ENCODE results near the gene THEM5.

Gene THEM5

GRCh38 chr1:151871284-151872030 is 17.9 kb upstream of the THEM5 start:
- no peaks in the 10 kb centered on the region for H3K27me3 ChIP-seq (replicated peaks; ENCODE audit: control insufficient read depth, insufficient read depth, low read length, poor library complexity, severe bottlenecking)
- H3K36me3 ChIP-seq (ENCODE audit: control insufficient read depth, insufficient read depth, low read length) = peaks cover 7% of the 10 kb centered on the region
- H3K27ac ChIP-seq (ENCODE audit: insufficient read depth, low read length, poor library complexity, severe bottlenecking) = no peak overlapping the region
- DNase-seq = no peak
- H3K9me3 ChIP-seq (ENCODE audit: control insufficient read depth, low read length) = no peaks in the 10 kb centered on the region
- no peaks in the 10 kb centered on the region for H3K4me1 ChIP-seq (ENCODE audit: control insufficient read depth, insufficient read depth, low read length, poor library complexity, severe bottlenecking)
- no peak overlapping the region for H3K4me3 ChIP-seq (ENCODE audit: insufficient read depth, low read depth, low read length, poor library complexity, severe bottlenecking)

- Histone ChIP-seq H3K36me3 (ENCODE audit: control insufficient read depth, insufficient read depth, low read length) (peaks cover under 1% of the 10 kb centered on the region), H3K27me3 (replicated peaks; ENCODE audit: control insufficient read depth, insufficient read depth, low read length, poor library complexity, severe bottlenecking) (no peaks in the 10 kb centered on the region), H3K9me3 (ENCODE audit: control insufficient read depth, low read length) (no peaks in the 10 kb centered on the region), H3K27ac (ENCODE audit: insufficient read depth, low read length, poor library complexity, severe bottlenecking) (no peak overlapping the region), H3K4me1 (ENCODE audit: control insufficient read depth, insufficient read depth, low read length, poor library complexity, severe bottlenecking) (no peaks in the 10 kb centered on the region), H3K4me3 (ENCODE audit: insufficient read depth, low read depth, low read length, poor library complexity, severe bottlenecking) (no peak overlapping the region)
- DNase-seq = no peak
These were observed 15.0 kb upstream of the THEM5 start for GRCh38 chr1:151868486-151868885.

GRCh38 chr1:151867765-151868411 is 14.4 kb upstream of the THEM5 start:
- H3K27me3 ChIP-seq (replicated peaks; ENCODE audit: control insufficient read depth, insufficient read depth, low read length, poor library complexity, severe bottlenecking) = no peaks in the 10 kb centered on the region
- no peaks in the 10 kb centered on the region for H3K4me1 ChIP-seq (ENCODE audit: control insufficient read depth, insufficient read depth, low read length, poor library complexity, severe bottlenecking)
- H3K9me3 ChIP-seq (ENCODE audit: control insufficient read depth, low read length) = no peaks in the 10 kb centered on the region
- no peak for DNase-seq
- no peaks in the 10 kb centered on the region for H3K36me3 ChIP-seq (ENCODE audit: control insufficient read depth, insufficient read depth, low read length)
- no peak overlapping the region for H3K27ac ChIP-seq (ENCODE audit: insufficient read depth, low read length, poor library complexity, severe bottlenecking)
- H3K4me3 ChIP-seq (ENCODE audit: insufficient read depth, low read depth, low read length, poor library complexity, severe bottlenecking) = no peak overlapping the region

- H3K36me3 ChIP-seq (ENCODE audit: control insufficient read depth, insufficient read depth, low read length) = no peaks in the 10 kb centered on the region
- no peaks in the 10 kb centered on the region for H3K9me3 ChIP-seq (ENCODE audit: control insufficient read depth, low read length)
- DNase-seq = no peak
- H3K4me1 ChIP-seq (ENCODE audit: control insufficient read depth, insufficient read depth, low read length, poor library complexity, severe bottlenecking) = no peaks in the 10 kb centered on the region
- no peak overlapping the region for H3K4me3 ChIP-seq (ENCODE audit: insufficient read depth, low read depth, low read length, poor library complexity, severe bottlenecking)
- no peak overlapping the region for H3K27ac ChIP-seq (ENCODE audit: insufficient read depth, low read length, poor library complexity, severe bottlenecking)
- H3K27me3 ChIP-seq (replicated peaks; ENCODE audit: control insufficient read depth, insufficient read depth, low read length, poor library complexity, severe bottlenecking) = no peaks in the 10 kb centered on the region
These were observed 13.8 kb upstream of the THEM5 start for GRCh38 chr1:151867321-151867720.

- no peaks in the 10 kb centered on the region for H3K4me1 ChIP-seq (ENCODE audit: control insufficient read depth, insufficient read depth, low read length, poor library complexity, severe bottlenecking)
- DNase-seq = no peak
- no peaks in the 10 kb centered on the region for H3K27me3 ChIP-seq (replicated peaks; ENCODE audit: control insufficient read depth, insufficient read depth, low read length, poor library complexity, severe bottlenecking)
- no peaks in the 10 kb centered on the region for H3K9me3 ChIP-seq (ENCODE audit: control insufficient read depth, low read length)
- no peak overlapping the region for H3K27ac ChIP-seq (ENCODE audit: insufficient read depth, low read length, poor library complexity, severe bottlenecking)
- H3K36me3 ChIP-seq (ENCODE audit: control insufficient read depth, insufficient read depth, low read length) = no peaks in the 10 kb centered on the region
- no peak overlapping the region for H3K4me3 ChIP-seq (ENCODE audit: insufficient read depth, low read depth, low read length, poor library complexity, severe bottlenecking)
These were observed 10.9 kb upstream of the THEM5 start for GRCh38 chr1:151864411-151864810.

- H3K4me1 ChIP-seq (ENCODE audit: control insufficient read depth, insufficient read depth, low read length, poor library complexity, severe bottlenecking) = no peaks in the 10 kb centered on the region
- no peaks in the 10 kb centered on the region for H3K27me3 ChIP-seq (replicated peaks; ENCODE audit: control insufficient read depth, insufficient read depth, low read length, poor library complexity, severe bottlenecking)
- no peak for DNase-seq
- no peaks in the 10 kb centered on the region for H3K36me3 ChIP-seq (ENCODE audit: control insufficient read depth, insufficient read depth, low read length)
- H3K4me3 ChIP-seq (ENCODE audit: insufficient read depth, low read depth, low read length, poor library complexity, severe bottlenecking) = no peak overlapping the region
- no peaks in the 10 kb centered on the region for H3K9me3 ChIP-seq (ENCODE audit: control insufficient read depth, low read length)
- H3K27ac ChIP-seq (ENCODE audit: insufficient read depth, low read length, poor library complexity, severe bottlenecking) = no peak overlapping the region
These were observed 9.1 kb upstream of the THEM5 start for GRCh38 chr1:151862604-151863003.

- Histone ChIP-seq H3K27ac (ENCODE audit: insufficient read depth, low read length, poor library complexity, severe bottlenecking) (no peak overlapping the region), H3K4me1 (ENCODE audit: control insufficient read depth, insufficient read depth, low read length, poor library complexity, severe bottlenecking) (no peaks in the 10 kb centered on the region), H3K27me3 (replicated peaks; ENCODE audit: control insufficient read depth, insufficient read depth, low read length, poor library complexity, severe bottlenecking) (no peaks in the 10 kb centered on the region), H3K9me3 (ENCODE audit: control insufficient read depth, low read length) (no peaks in the 10 kb centered on the region), H3K36me3 (ENCODE audit: control insufficient read depth, insufficient read depth, low read length) (no peaks in the 10 kb centered on the region), H3K4me3 (ENCODE audit: insufficient read depth, low read depth, low read length, poor library complexity, severe bottlenecking) (no peak overlapping the region)
- no peak for DNase-seq
These were observed 7.1 kb upstream of the THEM5 start for GRCh38 chr1:151860504-151861187.

GRCh38 chr1:151859891-151860293 is 6.4 kb upstream of the THEM5 start:
- H3K27me3 ChIP-seq (replicated peaks; ENCODE audit: control insufficient read depth, insufficient read depth, low read length, poor library complexity, severe bottlenecking) = no peaks in the 10 kb centered on the region
- no peak overlapping the region for H3K4me3 ChIP-seq (ENCODE audit: insufficient read depth, low read depth, low read length, poor library complexity, severe bottlenecking)
- no peaks in the 10 kb centered on the region for H3K4me1 ChIP-seq (ENCODE audit: control insufficient read depth, insufficient read depth, low read length, poor library complexity, severe bottlenecking)
- no peak overlapping the region for H3K27ac ChIP-seq (ENCODE audit: insufficient read depth, low read length, poor library complexity, severe bottlenecking)
- no peaks in the 10 kb centered on the region for H3K36me3 ChIP-seq (ENCODE audit: control insufficient read depth, insufficient read depth, low read length)
- DNase-seq = no peak
- no peaks in the 10 kb centered on the region for H3K9me3 ChIP-seq (ENCODE audit: control insufficient read depth, low read length)

GRCh38 chr1:151858886-151859665 is 5.6 kb upstream of the THEM5 start:
- no peaks in the 10 kb centered on the region for H3K36me3 ChIP-seq (ENCODE audit: control insufficient read depth, insufficient read depth, low read length)
- H3K27ac ChIP-seq (ENCODE audit: insufficient read depth, low read length, poor library complexity, severe bottlenecking) = no peak overlapping the region
- no peaks in the 10 kb centered on the region for H3K4me1 ChIP-seq (ENCODE audit: control insufficient read depth, insufficient read depth, low read length, poor library complexity, severe bottlenecking)
- H3K27me3 ChIP-seq (replicated peaks; ENCODE audit: control insufficient read depth, insufficient read depth, low read length, poor library complexity, severe bottlenecking) = no peaks in the 10 kb centered on the region
- H3K9me3 ChIP-seq (ENCODE audit: control insufficient read depth, low read length) = no peaks in the 10 kb centered on the region
- H3K4me3 ChIP-seq (ENCODE audit: insufficient read depth, low read depth, low read length, poor library complexity, severe bottlenecking) = no peak overlapping the region
- no peak for DNase-seq

Measured in effector memory CD4-positive, alpha-beta T cell (primary cell).